GM12874 (cell line): ENCODE data around the gene RERE.
A peak's percentile ranks its signal among the peaks of the same experiment; 100 is the strongest.

Source experiments
- CTCF ChIP-seq: IDR thresholded peaks from 2 replicates; pipeline ENCODE4 v1.5.1; 2011; ENCODE audit warnings: low read depth, mild to moderate bottlenecking, control low read depth, low read length, moderate library complexity; ENCODE audit not compliant: insufficient read depth

Gene RERE

GRCh38 chr1:8355439-8356255 is 461.8 kb downstream of the RERE start:
- no peak for TF ChIP-seq CTCF

GRCh38 chr1:8354038-8354437 is 463.4 kb downstream of the RERE start:
- TF ChIP-seq CTCF, result no peak

DNA sequence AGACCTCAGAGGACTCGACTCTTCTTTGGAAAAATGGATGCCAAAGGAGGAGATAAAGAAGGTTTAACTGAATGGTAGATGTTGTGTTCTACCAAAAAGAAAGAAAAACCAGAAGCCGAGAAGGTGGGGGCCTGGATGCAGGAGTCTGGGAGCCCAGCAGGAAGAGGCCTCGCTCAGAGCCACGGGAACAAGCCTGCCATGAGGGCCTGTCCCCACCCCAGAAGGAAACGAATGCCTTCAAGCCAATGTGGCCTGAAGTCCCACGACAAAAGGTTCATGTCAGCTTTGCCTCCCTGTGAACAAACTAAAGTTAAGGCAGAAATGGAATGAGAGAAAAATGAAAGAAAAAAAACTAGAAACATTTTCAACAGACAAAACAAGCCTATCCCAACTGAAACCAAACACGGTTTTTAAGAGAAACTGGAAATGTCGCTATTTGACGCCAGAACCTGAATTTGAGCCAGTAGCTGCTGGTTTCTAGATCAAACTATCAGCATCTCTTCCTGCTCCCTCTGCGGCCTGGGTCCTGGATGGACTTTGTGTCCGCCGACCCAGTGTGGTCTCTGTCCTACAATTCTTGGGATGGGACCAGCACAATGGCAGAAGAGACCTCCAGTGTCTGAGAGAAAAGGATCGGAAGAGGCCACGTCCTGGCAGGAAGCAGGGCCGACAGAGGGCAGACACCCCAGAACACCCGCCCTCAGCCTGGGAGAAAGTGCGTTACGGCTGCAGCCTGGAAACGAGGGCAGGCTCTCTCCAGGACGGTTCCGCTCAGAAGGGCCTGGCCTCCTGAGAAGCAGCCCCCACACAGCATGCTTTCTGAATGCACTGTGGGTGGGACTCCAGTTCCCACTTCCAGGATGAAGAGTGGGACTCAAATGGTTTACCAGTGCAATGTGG is 464.3 kb downstream of the RERE start:
- TF ChIP-seq CTCF, result no peak

DNA sequence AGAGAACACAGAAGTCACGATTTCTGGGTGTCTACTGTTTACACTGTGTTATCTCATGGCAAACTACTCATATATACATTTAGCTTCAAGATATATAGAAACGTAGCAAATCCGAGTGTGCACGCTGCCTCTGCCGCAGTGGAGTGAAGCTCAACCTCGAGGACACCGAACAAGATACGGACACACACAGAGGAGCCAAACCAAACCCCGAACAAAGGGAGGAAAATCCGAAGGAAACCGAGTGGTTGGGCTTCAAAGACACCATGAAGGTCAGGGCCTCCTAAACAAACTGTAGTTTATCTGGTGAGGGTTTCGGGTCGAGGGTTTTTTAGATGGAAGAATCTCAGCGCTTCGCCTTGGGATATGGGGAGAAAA is 465.0 kb downstream of the RERE start:
- no peak for TF ChIP-seq CTCF

GRCh38 chr1:8351693-8352470 is 465.6 kb downstream of the RERE start:
- TF ChIP-seq CTCF, result peak; percentile 71

DNA sequence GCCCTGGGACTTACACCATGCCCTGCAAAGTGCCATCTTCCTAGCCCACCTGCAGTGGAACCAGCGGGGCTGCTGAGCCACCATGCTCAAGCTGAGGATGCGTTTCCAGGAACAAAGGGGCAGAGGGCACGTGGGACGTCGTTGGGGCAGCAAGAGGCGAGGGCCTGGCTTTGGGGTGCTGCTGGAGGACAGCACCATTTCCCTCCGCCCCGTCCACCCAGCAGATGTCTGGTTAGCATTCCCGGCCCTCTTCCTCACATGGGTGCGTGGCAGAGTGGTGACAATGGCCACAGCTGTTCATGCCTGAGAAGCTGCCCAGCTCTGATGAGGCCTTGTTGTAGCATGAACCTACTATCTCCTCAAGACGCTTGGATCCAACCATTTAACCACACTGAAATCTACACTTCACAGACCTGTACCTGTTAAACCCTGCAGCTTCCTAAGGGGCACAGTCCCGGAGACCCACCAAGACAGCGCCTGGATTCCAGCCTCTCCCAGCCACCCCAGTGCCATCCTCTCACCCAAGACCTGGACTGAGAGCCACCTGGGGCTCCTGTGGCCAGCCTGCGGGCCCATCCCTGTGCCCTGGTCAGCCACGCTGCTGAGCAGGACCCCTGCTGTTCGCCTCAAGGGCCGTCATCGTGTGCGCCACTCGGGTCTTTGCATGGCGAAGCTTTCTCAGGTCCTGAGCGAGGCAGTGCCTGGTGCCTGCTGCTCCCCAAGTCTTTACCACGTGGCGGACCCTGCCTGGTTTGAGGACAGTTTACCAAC is 466.3 kb downstream of the RERE start:
- TF ChIP-seq CTCF, result no peak

DNA sequence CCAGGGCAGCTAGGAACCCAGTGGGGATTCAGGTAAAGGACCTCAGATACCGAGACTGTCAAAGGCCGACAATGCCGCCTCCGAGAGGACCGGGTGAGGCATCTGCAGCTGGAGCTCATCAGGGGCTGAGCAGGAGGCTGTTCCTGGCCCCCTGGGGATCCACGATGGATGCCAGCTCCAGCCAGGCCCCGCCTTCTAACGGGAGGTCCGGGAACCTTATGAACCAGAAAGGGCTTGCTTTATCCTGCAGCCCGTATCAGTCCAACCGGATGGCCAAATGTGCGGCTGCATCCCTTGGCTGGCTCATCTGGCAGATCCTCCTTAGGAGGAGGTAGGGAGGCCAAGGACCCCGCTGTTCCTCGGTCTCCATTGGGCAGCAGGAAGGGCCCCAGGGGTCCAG is 467.5 kb downstream of the RERE start:
- no peak for TF ChIP-seq CTCF
